ENCODE results near the gene MGAT4B. TPM values are rescaled to one million over a fixed set of nuclear protein-coding genes. Genes with fewer than 3 reads are reported as not detected.
A peak's percentile ranks its signal among the peaks of the same experiment; 100 is the strongest.

MGAT4B gene
- total RNA-seq, 1 donor from 2014 or later = 98.9 TPM

- DNase-seq (ENCODE audit: missing footprints) (peak; percentile 69), ATAC-seq (no peak)
- intact Hi-C loops (cut with DNase I) = no loop called here
Observed at GRCh38 chr5:179816796-179817469, 10.3 kb upstream of the MGAT4B start.

GRCh38 chr5:179816401-179816795 lies 9.7 kb upstream of the MGAT4B start:
- no peak for ATAC-seq
- peak; percentile 56 for DNase-seq (ENCODE audit: missing footprints)
- intact Hi-C loops (cut with DNase I) = no loop called here

- no peak for ATAC-seq
- peak; percentile 33 for DNase-seq (ENCODE audit: missing footprints)
- intact Hi-C loops (cut with DNase I) = no loop called here
Observed at GRCh38 chr5:179815491-179816249, 9.0 kb upstream of the MGAT4B start.

GRCh38 chr5:179814090-179814489 lies 7.4 kb upstream of the MGAT4B start:
- intact Hi-C loops (cut with DNase I) = no loop called here
- DNase-seq (ENCODE audit: missing footprints) = no peak
- ATAC-seq = no peak

- intact Hi-C loops (cut with DNase I) = no loop called here
- no peak for DNase-seq (ENCODE audit: missing footprints)
- no peak for ATAC-seq
Observed at GRCh38 chr5:179812997-179813607, 6.4 kb upstream of the MGAT4B start.

- DNase-seq (ENCODE audit: missing footprints) (peak; percentile 31), ATAC-seq (no peak)
- intact Hi-C loops (cut with DNase I) = no loop called here
Observed at GRCh38 chr5:179812135-179812825, 5.6 kb upstream of the MGAT4B start.

GRCh38 chr5:179805529-179806249 lies 977 bp downstream of the MGAT4B start:
- DNase-seq (ENCODE audit: missing footprints) = peak; percentile 73
- intact Hi-C loops (cut with DNase I) = loop anchor here (2.0 to 5.0 kb wide), 2 partner anchors 15 to 102 kb away; partner anchors contain the start of genes SQSTM1 and TBC1D9B
- ATAC-seq = peak; percentile 42

- DNase-seq (ENCODE audit: missing footprints) (peak; percentile 30), ATAC-seq (no peak)
- intact Hi-C loops (cut with DNase I) = loop anchor here (5.0 kb wide), 1 partner anchor 102 kb away; the partner anchor contains the start of gene TBC1D9B
Observed at GRCh38 chr5:179805070-179805528, 1.6 kb downstream of the MGAT4B start.

- ATAC-seq (no peak), DNase-seq (ENCODE audit: missing footprints) (no peak)
- intact Hi-C loops (cut with DNase I) = no loop called here
Observed at GRCh38 chr5:179804555-179804947, 2.1 kb downstream of the MGAT4B start.

GRCh38 chr5:179803651-179804554 lies 2.8 kb downstream of the MGAT4B start:
- intact Hi-C loops (cut with DNase I) = no loop called here
- peak; percentile 73 for DNase-seq (ENCODE audit: missing footprints)
- no peak for ATAC-seq

- DNase-seq (ENCODE audit: missing footprints) = peak; percentile 45
- intact Hi-C loops (cut with DNase I) = no loop called here
- ATAC-seq = no peak
Observed at GRCh38 chr5:179802950-179803562, 3.6 kb downstream of the MGAT4B start.

- ATAC-seq (no peak), DNase-seq (ENCODE audit: missing footprints) (no peak)
- intact Hi-C loops (cut with DNase I) = no loop called here
Observed at GRCh38 chr5:179802207-179802883, 4.3 kb downstream of the MGAT4B start.

- intact Hi-C loops (cut with DNase I) = no loop called here
- DNase-seq (ENCODE audit: missing footprints) (peak; percentile 90), ATAC-seq (peak; percentile 27)
Observed at GRCh38 chr5:179801304-179802206, 5.1 kb downstream of the MGAT4B start.

- intact Hi-C loops (cut with DNase I) = no loop called here
- no peak for DNase-seq (ENCODE audit: missing footprints)
- no peak for ATAC-seq
Observed at GRCh38 chr5:179800696-179801201, 5.9 kb downstream of the MGAT4B start.

GRCh38 chr5:179800071-179800695 lies 6.5 kb downstream of the MGAT4B start:
- DNase-seq (ENCODE audit: missing footprints) = no peak
- intact Hi-C loops (cut with DNase I) = no loop called here
- no peak for ATAC-seq

All from Right ventricle myocardium inferior (tissue), 1 donor.